Liver (tissue), 9 donors: ENCODE measurements around the gene FAM184B. TPM values are rescaled to one million over a fixed set of nuclear protein-coding genes. Genes with fewer than 3 reads are reported as not detected.

ENCODE experiments used
- DNase-seq: peaks from one replicate; pipeline ENCODE4 v3.0.0-alpha.2; 2017; ENCODE audit warnings: low spot score
- H3K27ac ChIP-seq, 2 donors: one replicate each; pipeline ENCODE4 v1.7.0; 2013; ENCODE audit warnings: inconsistent platforms in 2 of 2, low read length in 2 of 2, control low read depth in 1 of 2, low read depth in 1 of 2, mild to moderate bottlenecking in 1 of 2
- H3K27me3 ChIP-seq, 4 donors: one replicate each; pipeline versions ENCODE4 v1.6.1 to v1.7.0; 2013; ENCODE audit warnings: low read length in 3 of 4, inconsistent platforms in 1 of 4, mild to moderate bottlenecking in 1 of 4, moderate library complexity in 1 of 4; ENCODE audit not compliant: control insufficient read depth in 4 of 4, insufficient read depth in 4 of 4
- H3K36me3 ChIP-seq, 4 donors: one replicate each; pipeline versions ENCODE4 v1.6.1 to v1.7.0; 2013; ENCODE audit warnings: low read length in 3 of 4, mild to moderate bottlenecking in 3 of 4, low read depth in 1 of 4, moderate library complexity in 1 of 4; ENCODE audit not compliant: control insufficient read depth in 4 of 4, insufficient read depth in 3 of 4
- H3K4me1 ChIP-seq, 4 donors: one replicate each; pipeline versions ENCODE4 v1.6.1 to v1.7.0; 2013; ENCODE audit warnings: low read length in 3 of 4, mild to moderate bottlenecking in 3 of 4, moderate library complexity in 1 of 4; ENCODE audit not compliant: control insufficient read depth in 4 of 4, insufficient read depth in 4 of 4
- H3K4me3 ChIP-seq, 3 donors: one replicate each; pipeline versions ENCODE4 v1.6.1 to v1.7.0; 2013; ENCODE audit warnings: low read length in 3 of 3, control low read depth in 1 of 3, low read depth in 1 of 3, mild to moderate bottlenecking in 1 of 3
- H3K9ac ChIP-seq, 2 donors: one replicate each; pipeline ENCODE4 v1.7.0; 2013; ENCODE audit warnings: low read length in 2 of 2, mild to moderate bottlenecking in 2 of 2, moderate library complexity in 2 of 2, control low read depth in 1 of 2, low read depth in 1 of 2
- H3K9me3 ChIP-seq, 4 donors: one replicate each; pipeline versions ENCODE4 v1.6.1 to v1.7.0; 2013; ENCODE audit warnings: low read length in 3 of 4; ENCODE audit not compliant: control insufficient read depth in 4 of 4
- EGR1 ChIP-seq, 2 donors: IDR thresholded peaks; 2 replicates each; pipeline ENCODE4 v1.6.1; 2016 to 2018; ENCODE audit warnings: antibody characterized with exemption in 2 of 2, low read depth in 2 of 2
- FOXA1 ChIP-seq: IDR thresholded peaks from 2 replicates; pipeline ENCODE4 v1.6.1; 2016; ENCODE audit warnings: antibody characterized with exemption
- GABPA ChIP-seq, 2 donors: IDR thresholded peaks in 1 of 2; conservative IDR thresholded peaks in 1 of 2; 2 replicates each; pipeline ENCODE4 v1.6.1; 2016; ENCODE audit warnings: antibody characterized with exemption in 2 of 2, mild to moderate bottlenecking in 1 of 2, moderate library complexity in 1 of 2
- HNF4A ChIP-seq, 2 donors: conservative IDR thresholded peaks; 2 replicates each; pipeline ENCODE4 v1.6.1; 2016; ENCODE audit warnings: antibody characterized with exemption in 2 of 2, mild to moderate bottlenecking in 2 of 2
- HNF4G ChIP-seq: IDR thresholded peaks from 2 replicates; pipeline ENCODE4 v1.6.1; 2016; ENCODE audit warnings: antibody characterized with exemption
- JUND ChIP-seq, 2 donors: IDR thresholded peaks; 2 replicates each; pipeline ENCODE4 v1.6.1; 2016; ENCODE audit warnings: antibody characterized with exemption in 2 of 2
- NR2F2 ChIP-seq: IDR thresholded peaks from 2 replicates; pipeline ENCODE4 v1.6.1; 2016; ENCODE audit warnings: antibody characterized with exemption
- RAD21 ChIP-seq, 2 donors: IDR thresholded peaks; 2 replicates each; pipeline ENCODE4 v1.6.1; 2016; ENCODE audit warnings: antibody characterized with exemption in 2 of 2, mild to moderate bottlenecking in 2 of 2
- RXRA ChIP-seq, 2 donors: IDR thresholded peaks; 2 replicates each; pipeline ENCODE4 v1.6.1; 2017 to 2018; ENCODE audit warnings: antibody characterized with exemption in 2 of 2, mild to moderate bottlenecking in 1 of 2
- WGBS: extraction: QIAGEN DNeasy Blood & Tissue Kit; methylation state at CpG from one replicate; pipeline ENCODE4 v1.1.7; 2013; 5-methylcytosine and 5-hydroxymethylcytosine counted together
- polyA plus RNA-seq, 2 donors: library from polyadenylated mRNA; stranded (reverse) in 1 of 2; unstranded in 1 of 2; fragments of 200-250 nt in 1 of 2; fragments of >200 nt in 1 of 2; fragmentation: Nextera tagmentation in 1 of 2; extraction: Ambion mirVana in 1 of 2; gene quantifications; one replicate each; pipeline versions ENCODE4 v1.2.1 to v1.2.3, GENCODE V29; 2013 to 2015
- total RNA-seq, 2 donors: library from RNA; depleted of rRNA; stranded (reverse); fragments of >200 nt; gene quantifications; one replicate each; pipeline ENCODE4 v1.2.3, GENCODE V29; 2014
- TF ChIP-seq, protein P1 (sequence below): IDR thresholded peaks from 2 replicates; pipeline ENCODE4 v1.6.1; 2016; ENCODE audit warnings: antibody characterized with exemption
- TF ChIP-seq, protein P2 (sequence below): IDR thresholded peaks from 2 replicates; pipeline ENCODE4 v1.6.1; 2016; ENCODE audit warnings: antibody characterized with exemption, mild to moderate bottlenecking
- TF ChIP-seq, protein P3 (sequence below): IDR thresholded peaks from 2 replicates; pipeline ENCODE4 v1.6.1; 2016; ENCODE audit warnings: antibody characterized with exemption
- donor health status: healthy.
- donor health status: healthy.
- donor health status: healthy.
- donor health status: healthy.
- donor health status: healthy.

The FAM184B gene
- total and polyA plus RNA-seq, 4 donors: 0.01 TPM; not detected in 3

DNA sequence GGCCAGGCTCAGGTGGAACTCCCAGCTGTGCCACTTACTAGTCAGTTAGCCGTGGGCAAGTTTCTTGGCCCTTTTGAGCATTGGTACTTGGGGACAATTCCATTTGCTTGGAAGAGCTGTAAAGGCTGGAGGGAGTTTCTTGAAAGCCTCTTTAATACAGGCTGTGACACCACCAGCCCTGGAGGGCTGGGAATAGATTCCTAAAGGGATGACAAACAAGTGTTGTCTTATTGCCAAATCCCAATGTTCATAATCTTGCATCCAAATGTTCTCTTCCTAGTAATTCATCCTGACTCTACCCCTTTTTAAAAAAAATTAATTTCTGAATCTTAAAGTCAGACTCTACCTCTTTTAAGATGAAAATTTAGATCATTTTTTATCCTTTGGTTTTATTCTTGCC lies 181.6 kb downstream of the FAM184B start:
- DNase-seq: no peak
- no peak overlapping the region for H3K4me3 ChIP-seq
- no peaks in the 10 kb centered on the region for H3K27me3 ChIP-seq
- H3K9me3 ChIP-seq: no peaks in the 10 kb centered on the region
- WGBS: 82% methylated on average over 1 of the region's 1 CpG
- TF ChIP-seq RXRA (IDR thresholded peaks at IDR 0.05) (no peak), RAD21 (IDR thresholded peaks at IDR 0.05) (no peak), FOXA1 (no peak), JUND (IDR thresholded peaks at IDR 0.05) (no peak), HNF4A (conservative IDR thresholded peaks at IDR 0.05) (no peak), GABPA (IDR thresholded peaks at IDR 0.05 in 1 of 2, conservative IDR thresholded peaks at IDR 0.05 in 1 of 2) (no peak), HNF4G (no peak), EGR1 (IDR thresholded peaks at IDR 0.05; ENCODE audit: low read depth in 2 of 2) (no peak)
- TF ChIP-seq, protein P1, sequence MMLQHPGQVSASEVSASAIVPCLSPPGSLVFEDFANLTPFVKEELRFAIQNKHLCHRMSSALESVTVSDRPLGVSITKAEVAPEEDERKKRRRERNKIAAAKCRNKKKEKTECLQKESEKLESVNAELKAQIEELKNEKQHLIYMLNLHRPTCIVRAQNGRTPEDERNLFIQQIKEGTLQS: no peak
- TF ChIP-seq, protein P2, sequence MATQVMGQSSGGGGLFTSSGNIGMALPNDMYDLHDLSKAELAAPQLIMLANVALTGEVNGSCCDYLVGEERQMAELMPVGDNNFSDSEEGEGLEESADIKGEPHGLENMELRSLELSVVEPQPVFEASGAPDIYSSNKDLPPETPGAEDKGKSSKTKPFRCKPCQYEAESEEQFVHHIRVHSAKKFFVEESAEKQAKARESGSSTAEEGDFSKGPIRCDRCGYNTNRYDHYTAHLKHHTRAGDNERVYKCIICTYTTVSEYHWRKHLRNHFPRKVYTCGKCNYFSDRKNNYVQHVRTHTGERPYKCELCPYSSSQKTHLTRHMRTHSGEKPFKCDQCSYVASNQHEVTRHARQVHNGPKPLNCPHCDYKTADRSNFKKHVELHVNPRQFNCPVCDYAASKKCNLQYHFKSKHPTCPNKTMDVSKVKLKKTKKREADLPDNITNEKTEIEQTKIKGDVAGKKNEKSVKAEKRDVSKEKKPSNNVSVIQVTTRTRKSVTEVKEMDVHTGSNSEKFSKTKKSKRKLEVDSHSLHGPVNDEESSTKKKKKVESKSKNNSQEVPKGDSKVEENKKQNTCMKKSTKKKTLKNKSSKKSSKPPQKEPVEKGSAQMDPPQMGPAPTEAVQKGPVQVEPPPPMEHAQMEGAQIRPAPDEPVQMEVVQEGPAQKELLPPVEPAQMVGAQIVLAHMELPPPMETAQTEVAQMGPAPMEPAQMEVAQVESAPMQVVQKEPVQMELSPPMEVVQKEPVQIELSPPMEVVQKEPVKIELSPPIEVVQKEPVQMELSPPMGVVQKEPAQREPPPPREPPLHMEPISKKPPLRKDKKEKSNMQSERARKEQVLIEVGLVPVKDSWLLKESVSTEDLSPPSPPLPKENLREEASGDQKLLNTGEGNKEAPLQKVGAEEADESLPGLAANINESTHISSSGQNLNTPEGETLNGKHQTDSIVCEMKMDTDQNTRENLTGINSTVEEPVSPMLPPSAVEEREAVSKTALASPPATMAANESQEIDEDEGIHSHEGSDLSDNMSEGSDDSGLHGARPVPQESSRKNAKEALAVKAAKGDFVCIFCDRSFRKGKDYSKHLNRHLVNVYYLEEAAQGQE: no peak
- H3K4me1 ChIP-seq: no peaks in the 10 kb centered on the region
- H3K27ac ChIP-seq: no peak overlapping the region
- peaks cover 24 to 83% (median 61%) of the 10 kb centered on the region in 4 donors for H3K36me3 ChIP-seq
- no peak overlapping the region for H3K9ac ChIP-seq

DNA sequence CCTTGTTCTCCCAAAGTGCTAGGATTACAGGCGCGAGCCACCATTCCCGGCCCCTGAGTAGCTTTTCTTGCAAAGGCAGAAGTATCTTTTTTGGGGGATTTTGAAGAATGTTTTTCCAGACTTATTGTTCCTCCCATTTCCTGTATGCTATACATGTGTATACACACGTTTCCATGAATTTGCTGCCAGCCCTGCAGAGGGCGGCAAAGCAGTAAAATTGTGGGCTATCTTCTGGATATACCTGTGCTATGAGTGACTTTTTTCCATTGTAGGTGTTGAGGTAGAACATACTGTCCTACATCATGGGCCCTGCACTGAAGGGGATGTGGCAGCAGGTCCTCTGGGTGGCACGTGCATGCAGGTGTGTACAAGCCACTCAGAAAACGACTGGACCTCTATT lies 183.9 kb downstream of the FAM184B start:
- no peak for TF ChIP-seq RXRA (IDR thresholded peaks at IDR 0.05)
- TF ChIP-seq RAD21 (IDR thresholded peaks at IDR 0.05): peak in 1 of 2 donors; percentile 37

DNA sequence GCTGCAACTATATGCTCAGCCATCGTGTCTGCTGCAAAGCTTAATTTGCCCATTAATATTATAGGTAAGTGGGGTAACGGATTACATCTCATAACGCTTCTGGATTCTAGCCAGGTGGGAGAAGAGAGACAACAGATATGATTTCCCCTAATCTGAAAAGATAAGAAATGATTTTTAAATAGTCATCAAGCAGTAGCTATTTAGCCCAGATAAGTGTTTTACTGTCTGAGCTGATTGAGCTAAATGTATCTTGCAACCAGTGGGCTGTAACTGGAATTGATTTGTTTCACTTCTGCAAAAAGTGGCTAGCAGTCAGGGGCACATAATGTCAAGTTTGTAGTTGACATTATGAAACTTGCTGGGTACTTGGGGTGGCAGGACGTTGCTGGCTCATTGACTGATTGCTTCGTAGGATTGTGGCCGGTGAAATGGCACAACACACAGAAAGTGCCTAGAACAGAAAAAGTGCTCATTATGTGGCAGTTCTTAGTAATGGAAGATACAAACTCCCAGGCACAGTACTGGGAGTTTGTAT lies 185.9 kb downstream of the FAM184B start:
- WGBS: 80% methylated on average over 6 of the region's 6 CpGs

More for the DNA sequence above, 183.9 kb downstream of the FAM184B start:
- Histone ChIP-seq H3K9me3 (no peaks in the 10 kb centered on the region), H3K4me3 (no peak overlapping the region), H3K27ac (no peak overlapping the region), H3K27me3 (no peaks in the 10 kb centered on the region), H3K36me3 (peaks cover 27 to 96% (median 66%) of the 10 kb centered on the region in 4 donors), H3K9ac (no peak overlapping the region), H3K4me1 (no peaks in the 10 kb centered on the region)
- no peak for DNase-seq
- WGBS: 82% methylated on average over 7 of the region's 7 CpGs

More for the DNA sequence above, 185.9 kb downstream of the FAM184B start:
- no peaks in the 10 kb centered on the region for H3K9me3 ChIP-seq
- H3K4me3 ChIP-seq: no peak overlapping the region
- H3K36me3 ChIP-seq: peaks cover 28 to 87% (median 65%) of the 10 kb centered on the region in 4 donors
- peak overlapping the region in 1 of 2 donors; percentile 16 for H3K9ac ChIP-seq
- no peak overlapping the region for H3K27ac ChIP-seq
- no peak for DNase-seq
- H3K4me1 ChIP-seq: peaks cover 0 to 2% (median 0%) of the 10 kb centered on the region in 4 donors
- no peaks in the 10 kb centered on the region for H3K27me3 ChIP-seq
- no peak for TF ChIP-seq NR2F2
- TF ChIP-seq, protein P3, sequence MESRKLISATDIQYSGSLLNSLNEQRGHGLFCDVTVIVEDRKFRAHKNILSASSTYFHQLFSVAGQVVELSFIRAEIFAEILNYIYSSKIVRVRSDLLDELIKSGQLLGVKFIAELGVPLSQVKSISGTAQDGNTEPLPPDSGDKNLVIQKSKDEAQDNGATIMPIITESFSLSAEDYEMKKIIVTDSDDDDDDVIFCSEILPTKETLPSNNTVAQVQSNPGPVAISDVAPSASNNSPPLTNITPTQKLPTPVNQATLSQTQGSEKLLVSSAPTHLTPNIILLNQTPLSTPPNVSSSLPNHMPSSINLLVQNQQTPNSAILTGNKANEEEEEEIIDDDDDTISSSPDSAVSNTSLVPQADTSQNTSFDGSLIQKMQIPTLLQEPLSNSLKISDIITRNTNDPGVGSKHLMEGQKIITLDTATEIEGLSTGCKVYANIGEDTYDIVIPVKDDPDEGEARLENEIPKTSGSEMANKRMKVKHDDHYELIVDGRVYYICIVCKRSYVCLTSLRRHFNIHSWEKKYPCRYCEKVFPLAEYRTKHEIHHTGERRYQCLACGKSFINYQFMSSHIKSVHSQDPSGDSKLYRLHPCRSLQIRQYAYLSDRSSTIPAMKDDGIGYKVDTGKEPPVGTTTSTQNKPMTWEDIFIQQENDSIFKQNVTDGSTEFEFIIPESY: no peak
- TF ChIP-seq HNF4A (conservative IDR thresholded peaks at IDR 0.05): no peak
